Measurements from ENCODE around the gene FAM107B.

FAM107B gene

DNA sequence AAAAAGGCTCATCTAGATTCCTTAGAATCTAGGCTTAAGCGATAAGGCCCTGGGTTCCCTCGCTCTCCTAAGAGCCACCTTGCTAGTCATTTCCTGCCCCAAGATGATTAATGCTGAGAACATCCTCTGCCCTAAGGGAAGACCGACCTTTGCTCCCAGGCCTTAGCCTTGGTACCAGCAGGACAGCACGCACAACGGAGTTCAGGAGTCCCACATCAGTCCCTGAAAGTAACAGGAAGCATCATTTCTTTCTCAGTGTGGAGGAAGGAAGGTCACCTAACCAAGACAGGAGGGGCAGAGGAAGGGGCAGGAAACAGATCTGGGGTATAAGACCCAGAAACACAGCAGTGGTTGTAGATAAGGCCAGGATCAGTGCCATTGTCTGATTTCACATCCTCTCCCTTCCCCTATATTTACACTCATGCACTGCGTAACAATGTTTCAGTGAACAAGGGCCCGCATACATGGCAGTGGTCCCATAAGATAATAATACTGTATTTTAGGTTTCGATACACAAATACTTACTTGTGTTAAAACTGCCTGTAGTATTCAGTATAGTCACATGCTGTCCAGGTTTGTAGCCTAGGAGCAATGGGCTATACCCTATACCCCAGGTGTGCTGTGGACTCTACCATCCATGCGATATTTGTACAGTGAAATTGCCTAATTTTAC is 8.1 kb upstream of the FAM107B start:
- DNase-seq: no peak
- Histone ChIP-seq H3K4me3 (ENCODE audit: low read depth, low read length) (no peak overlapping the region), H3K27ac (no peak overlapping the region), H3K9me3 (ENCODE audit: severe bottlenecking) (no peaks in the 10 kb centered on the region), H3K27me3 (ENCODE audit: insufficient read depth, low read depth, severe bottlenecking) (no peaks in the 10 kb centered on the region), H3K36me3 (no peaks in the 10 kb centered on the region)
- TF ChIP-seq, protein P1, sequence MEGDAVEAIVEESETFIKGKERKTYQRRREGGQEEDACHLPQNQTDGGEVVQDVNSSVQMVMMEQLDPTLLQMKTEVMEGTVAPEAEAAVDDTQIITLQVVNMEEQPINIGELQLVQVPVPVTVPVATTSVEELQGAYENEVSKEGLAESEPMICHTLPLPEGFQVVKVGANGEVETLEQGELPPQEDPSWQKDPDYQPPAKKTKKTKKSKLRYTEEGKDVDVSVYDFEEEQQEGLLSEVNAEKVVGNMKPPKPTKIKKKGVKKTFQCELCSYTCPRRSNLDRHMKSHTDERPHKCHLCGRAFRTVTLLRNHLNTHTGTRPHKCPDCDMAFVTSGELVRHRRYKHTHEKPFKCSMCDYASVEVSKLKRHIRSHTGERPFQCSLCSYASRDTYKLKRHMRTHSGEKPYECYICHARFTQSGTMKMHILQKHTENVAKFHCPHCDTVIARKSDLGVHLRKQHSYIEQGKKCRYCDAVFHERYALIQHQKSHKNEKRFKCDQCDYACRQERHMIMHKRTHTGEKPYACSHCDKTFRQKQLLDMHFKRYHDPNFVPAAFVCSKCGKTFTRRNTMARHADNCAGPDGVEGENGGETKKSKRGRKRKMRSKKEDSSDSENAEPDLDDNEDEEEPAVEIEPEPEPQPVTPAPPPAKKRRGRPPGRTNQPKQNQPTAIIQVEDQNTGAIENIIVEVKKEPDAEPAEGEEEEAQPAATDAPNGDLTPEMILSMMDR (IDR thresholded peaks at IDR 0.05; ENCODE audit: low read depth, low read length): no peak

DNA sequence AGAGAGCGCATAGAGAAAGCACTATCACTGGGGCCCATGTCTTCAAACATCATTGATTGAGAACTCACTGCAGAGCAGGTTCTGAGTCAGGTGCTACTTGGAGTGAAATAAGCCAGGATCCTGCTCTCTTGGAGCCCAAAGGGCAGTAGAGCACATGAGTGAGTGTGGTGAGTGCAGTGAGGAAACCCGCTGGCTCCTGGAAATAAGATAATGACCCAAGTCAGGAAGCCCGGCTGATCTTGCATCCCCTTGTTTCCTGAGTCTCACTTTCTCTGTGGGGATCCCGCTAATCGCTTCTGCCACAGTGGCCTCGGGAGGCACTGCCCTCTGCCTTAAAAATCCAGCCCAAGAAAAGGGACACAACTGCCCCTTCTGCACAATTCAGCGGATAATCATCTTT is 7.1 kb upstream of the FAM107B start:
- DNase-seq: no peak
- TF ChIP-seq, protein P1 (IDR thresholded peaks at IDR 0.05; ENCODE audit: low read depth, low read length): no peak
- no peaks in the 10 kb centered on the region for H3K9me3 ChIP-seq (ENCODE audit: severe bottlenecking)

DNA sequence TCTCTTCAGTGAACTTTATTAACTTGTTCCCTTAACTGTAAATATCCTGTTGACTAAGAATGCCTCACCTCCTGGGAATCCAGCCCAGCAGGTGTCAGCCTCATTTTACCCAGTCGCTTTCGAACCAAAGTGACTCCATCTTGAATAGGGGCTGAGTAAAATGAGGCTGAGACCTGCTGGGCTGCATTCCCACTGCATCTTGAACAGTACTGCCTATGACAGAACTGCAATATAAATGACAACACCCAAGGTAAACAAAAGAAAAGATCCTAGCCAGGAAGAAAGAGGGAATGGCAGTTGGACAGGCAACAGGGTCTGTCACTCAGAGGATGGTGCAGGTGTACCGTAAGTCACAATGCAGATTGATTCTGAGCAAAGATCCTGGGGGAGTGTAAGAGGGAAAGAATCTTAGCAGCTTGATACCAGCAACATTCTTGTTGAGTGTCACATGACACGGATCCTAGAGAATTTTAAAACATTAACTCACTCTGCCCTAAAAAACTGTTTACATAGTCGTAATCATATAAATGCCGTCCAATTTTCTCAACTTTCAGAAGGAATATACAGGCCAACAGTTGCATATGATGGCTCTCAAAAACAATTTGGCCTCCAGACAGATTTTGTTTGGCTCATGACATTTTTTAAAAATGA is 4.4 kb upstream of the FAM107B start:
- Histone ChIP-seq H3K27me3 (ENCODE audit: insufficient read depth, low read depth, severe bottlenecking) (no peaks in the 10 kb centered on the region), H3K27ac (no peak overlapping the region), H3K36me3 (no peaks in the 10 kb centered on the region), H3K9me3 (ENCODE audit: severe bottlenecking) (no peaks in the 10 kb centered on the region), H3K4me3 (ENCODE audit: low read depth, low read length) (no peak overlapping the region)
- no peak for DNase-seq
- TF ChIP-seq, protein P1 (IDR thresholded peaks at IDR 0.05; ENCODE audit: low read depth, low read length): no peak

More for the DNA sequence above, 7.1 kb upstream of the FAM107B start:
- Histone ChIP-seq H3K4me3 (ENCODE audit: low read depth, low read length) (no peak overlapping the region), H3K27ac (no peak overlapping the region), H3K36me3 (no peaks in the 10 kb centered on the region), H3K27me3 (ENCODE audit: insufficient read depth, low read depth, severe bottlenecking) (no peaks in the 10 kb centered on the region)

DNA sequence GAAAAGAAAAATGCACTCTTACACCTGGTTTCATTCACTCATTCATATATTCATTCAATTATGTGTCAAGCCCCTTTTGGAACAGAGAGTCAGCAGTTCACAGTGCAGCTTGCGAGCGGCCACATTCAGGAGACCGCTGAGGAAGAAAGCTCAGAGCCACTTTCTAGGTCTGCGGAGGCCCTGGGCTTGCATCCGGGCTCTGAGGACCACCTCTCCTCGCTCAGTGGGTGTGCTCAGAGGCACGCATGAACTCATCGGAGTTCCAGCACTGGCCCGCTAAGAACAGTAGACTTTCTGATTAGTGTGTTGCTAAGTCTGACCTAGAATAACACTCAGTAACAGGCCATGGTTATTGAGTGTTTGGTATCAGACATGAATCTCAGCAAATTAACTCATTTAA is 1.8 kb upstream of the FAM107B start:
- TF ChIP-seq, protein P1 (IDR thresholded peaks at IDR 0.05; ENCODE audit: low read depth, low read length): no peak
- H3K4me3 ChIP-seq (ENCODE audit: low read depth, low read length): no peak overlapping the region
- no peak for DNase-seq
- H3K27ac ChIP-seq: no peak overlapping the region
- H3K27me3 ChIP-seq (ENCODE audit: insufficient read depth, low read depth, severe bottlenecking): no peaks in the 10 kb centered on the region
- no peaks in the 10 kb centered on the region for H3K36me3 ChIP-seq
- H3K9me3 ChIP-seq (ENCODE audit: severe bottlenecking): no peaks in the 10 kb centered on the region

DNA sequence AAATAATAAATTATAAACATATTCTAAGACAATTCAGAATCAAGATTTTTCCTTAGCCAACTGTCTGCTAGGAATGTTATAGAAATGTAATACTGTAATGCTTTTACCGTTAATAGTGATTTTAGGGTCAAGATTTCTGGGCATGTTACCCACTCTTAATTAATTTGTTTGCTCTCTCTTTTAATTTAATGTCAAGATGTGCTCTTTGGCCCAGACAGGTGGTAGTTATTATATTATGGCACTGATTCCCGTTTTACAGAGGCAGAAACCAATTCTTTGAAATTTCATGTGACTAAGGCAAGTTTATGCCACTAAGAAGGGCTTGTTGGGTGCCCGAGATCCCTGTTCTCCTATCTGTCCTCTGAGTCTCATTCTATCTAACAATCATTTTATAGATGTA is 959 bp upstream of the FAM107B start:
- no peak for DNase-seq
- H3K27ac ChIP-seq: no peak overlapping the region
- no peaks in the 10 kb centered on the region for H3K36me3 ChIP-seq
- no peak overlapping the region for H3K4me3 ChIP-seq (ENCODE audit: low read depth, low read length)
- H3K27me3 ChIP-seq (ENCODE audit: insufficient read depth, low read depth, severe bottlenecking): no peaks in the 10 kb centered on the region
- H3K9me3 ChIP-seq (ENCODE audit: severe bottlenecking): no peaks in the 10 kb centered on the region
- TF ChIP-seq, protein P1 (IDR thresholded peaks at IDR 0.05; ENCODE audit: low read depth, low read length): no peak
